Progenitor cell of endocrine pancreas (in vitro differentiated cells): ENCODE measurements around the gene TRAF6. TPM values are rescaled to one million over a fixed set of nuclear protein-coding genes. Genes with fewer than 3 reads are reported as not detected.
"Not testable (repeated sequence)": the region's sequence is repeated elsewhere in the genome, so short reads cannot be mapped to it uniquely, and the experiment has no call there.

Experiments
- DNase-seq: peaks from one replicate; pipeline ENCODE4 v3.0.0; 2021; ENCODE audit warnings: low spot score; ENCODE audit not compliant: unreplicated experiment
- H3K27ac Mint-ChIP-seq: 2 replicates; pipeline ENCODE4 v1.8.0; 2021; ENCODE audit warnings: mild to moderate bottlenecking, moderate library complexity, mixed read lengths
- H3K27me3 Mint-ChIP-seq: 2 replicates; pipeline ENCODE4 v1.8.0; 2021; ENCODE audit warnings: mixed read lengths
- H3K36me3 Mint-ChIP-seq: 2 replicates; pipeline ENCODE4 v1.8.0; 2022; ENCODE audit warnings: mixed read lengths; ENCODE audit not compliant: insufficient read depth
- H3K4me1 Mint-ChIP-seq: 2 replicates; pipeline ENCODE4 v1.8.0; 2021; ENCODE audit warnings: low read depth, mixed read lengths
- H3K4me3 Mint-ChIP-seq: 2 replicates; pipeline ENCODE4 v1.8.0; 2021; ENCODE audit warnings: low read depth, mild to moderate bottlenecking, moderate library complexity, mixed read lengths
- H3K9me3 Mint-ChIP-seq: 2 replicates; pipeline ENCODE4 v1.8.0; 2021; ENCODE audit warnings: low read depth, mixed read lengths
- total RNA-seq: library from RNA; stranded (reverse); gene quantifications from 2 replicates; pipeline ENCODE4 v1.2.1, GENCODE V29; 2021
- TF ChIP-seq, protein P1 (sequence below): fragments of 200-600 bp; sonication (generic); IDR thresholded peaks from one replicate; pipeline ENCODE4 v1.5.0; 2021; ENCODE audit warnings: antibody characterized with exemption, mild to moderate bottlenecking; ENCODE audit not compliant: unreplicated experiment

Gene TRAF6
- total RNA-seq, 1 donor from 2014 or later: 15.1 TPM

DNA sequence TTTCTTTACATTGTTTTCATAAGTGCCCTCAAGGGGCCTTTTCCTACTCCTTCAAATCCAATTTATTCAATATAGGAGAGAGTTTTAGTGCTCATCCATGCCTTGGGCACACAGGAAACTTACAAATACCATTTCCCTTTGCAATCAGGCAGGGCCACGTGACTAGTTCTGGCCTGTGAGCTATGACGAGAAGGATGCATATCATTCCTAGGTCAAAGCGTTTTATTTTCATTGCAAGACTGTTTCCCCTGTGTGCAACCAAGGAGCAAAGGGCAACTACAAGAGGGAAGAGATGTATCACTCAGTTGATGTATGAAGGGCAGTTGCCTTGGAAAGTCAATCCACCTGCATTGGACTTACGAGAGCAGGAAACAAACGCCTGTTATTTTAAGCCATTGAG is 1.9 kb upstream of the TRAF6 start:
- Mint-ChIP-seq H3K36me3 (no peaks in the 10 kb centered on the region), H3K9me3 (no peaks in the 10 kb centered on the region), H3K4me1 (peaks cover 13% of the 10 kb centered on the region), H3K4me3 (no peak overlapping the region), H3K27ac (no peak overlapping the region), H3K27me3 (peaks cover 40% of the 10 kb centered on the region)
- TF ChIP-seq, protein P1, sequence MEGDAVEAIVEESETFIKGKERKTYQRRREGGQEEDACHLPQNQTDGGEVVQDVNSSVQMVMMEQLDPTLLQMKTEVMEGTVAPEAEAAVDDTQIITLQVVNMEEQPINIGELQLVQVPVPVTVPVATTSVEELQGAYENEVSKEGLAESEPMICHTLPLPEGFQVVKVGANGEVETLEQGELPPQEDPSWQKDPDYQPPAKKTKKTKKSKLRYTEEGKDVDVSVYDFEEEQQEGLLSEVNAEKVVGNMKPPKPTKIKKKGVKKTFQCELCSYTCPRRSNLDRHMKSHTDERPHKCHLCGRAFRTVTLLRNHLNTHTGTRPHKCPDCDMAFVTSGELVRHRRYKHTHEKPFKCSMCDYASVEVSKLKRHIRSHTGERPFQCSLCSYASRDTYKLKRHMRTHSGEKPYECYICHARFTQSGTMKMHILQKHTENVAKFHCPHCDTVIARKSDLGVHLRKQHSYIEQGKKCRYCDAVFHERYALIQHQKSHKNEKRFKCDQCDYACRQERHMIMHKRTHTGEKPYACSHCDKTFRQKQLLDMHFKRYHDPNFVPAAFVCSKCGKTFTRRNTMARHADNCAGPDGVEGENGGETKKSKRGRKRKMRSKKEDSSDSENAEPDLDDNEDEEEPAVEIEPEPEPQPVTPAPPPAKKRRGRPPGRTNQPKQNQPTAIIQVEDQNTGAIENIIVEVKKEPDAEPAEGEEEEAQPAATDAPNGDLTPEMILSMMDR: no peak
- DNase-seq: no peak

- not testable (repeated sequence) for H3K36me3 Mint-ChIP-seq, H3K27ac Mint-ChIP-seq, DNase-seq, H3K9me3 Mint-ChIP-seq
- peak overlapping the region; percentile 98 for H3K4me3 Mint-ChIP-seq
- peaks cover 35% of the 10 kb centered on the region for H3K27me3 Mint-ChIP-seq
- peaks cover 13% of the 10 kb centered on the region for H3K4me1 Mint-ChIP-seq
These were observed 990 bp upstream of the TRAF6 start for GRCh38 chr11:36511062-36511461.

- Mint-ChIP-seq H3K27me3 (peaks cover 32% of the 10 kb centered on the region), H3K36me3 (no peaks in the 10 kb centered on the region), H3K27ac (peak overlapping the region; percentile 79), H3K4me3 (peak overlapping the region; percentile 98), H3K4me1 (peaks cover 13% of the 10 kb centered on the region), H3K9me3 (no peaks in the 10 kb centered on the region)
- TF ChIP-seq, protein P1: no peak
- no peak for DNase-seq
These were observed 496 bp upstream of the TRAF6 start for GRCh38 chr11:36510594-36510942.

- Mint-ChIP-seq H3K4me3 (peak overlapping the region; percentile 98), H3K36me3 (peaks cover 2% of the 10 kb centered on the region), H3K4me1 (peaks cover 13% of the 10 kb centered on the region), H3K9me3 (no peaks in the 10 kb centered on the region), H3K27me3 (peaks cover 20% of the 10 kb centered on the region), H3K27ac (peak overlapping the region; percentile 99)
- DNase-seq: no peak
- TF ChIP-seq, protein P1: no peak
These were observed 852 bp downstream of the TRAF6 start for GRCh38 chr11:36509201-36509639.

- peaks cover 18% of the 10 kb centered on the region for H3K27me3 Mint-ChIP-seq
- peak overlapping the region; percentile 98 for H3K4me3 Mint-ChIP-seq
- H3K9me3 Mint-ChIP-seq: no peaks in the 10 kb centered on the region
- H3K4me1 Mint-ChIP-seq: peaks cover 13% of the 10 kb centered on the region
- DNase-seq: no peak
- H3K27ac Mint-ChIP-seq: peak overlapping the region; percentile 99
- TF ChIP-seq, protein P1: no peak
- H3K36me3 Mint-ChIP-seq: peaks cover 4% of the 10 kb centered on the region
These were observed 1.3 kb downstream of the TRAF6 start for GRCh38 chr11:36508743-36509142.

- peaks cover 11% of the 10 kb centered on the region for H3K27me3 Mint-ChIP-seq
- H3K4me1 Mint-ChIP-seq: peaks cover 13% of the 10 kb centered on the region
- TF ChIP-seq, protein P1: no peak
- H3K9me3 Mint-ChIP-seq: no peaks in the 10 kb centered on the region
- peaks cover 4% of the 10 kb centered on the region for H3K36me3 Mint-ChIP-seq
- no peak overlapping the region for H3K27ac Mint-ChIP-seq
- DNase-seq: no peak
- H3K4me3 Mint-ChIP-seq: peak overlapping the region; percentile 41
These were observed 2.1 kb downstream of the TRAF6 start for GRCh38 chr11:36507824-36508489.
